Spleen (tissue), 11 donors: ENCODE data around the gene CSTPP1. TPM values are rescaled to one million over a fixed set of nuclear protein-coding genes. Genes with fewer than 3 reads are reported as not detected.

ENCODE experiments used
- DNase-seq: peaks from one replicate; pipeline ENCODE4 v3.0.0-alpha.2; 2020
- H3K27ac ChIP-seq, 8 donors: fragments of 200-600 bp; sonication (generic) in 7 of 8; 1 replicate in 4 of 8; 2 replicates in 4 of 8; pipeline versions ENCODE4 v1.5.0 to v1.8.0; 2016 to 2021; ENCODE audit warnings: inconsistent platforms in 4 of 8, mild to moderate bottlenecking in 4 of 8, moderate library complexity in 1 of 8
- H3K27me3 ChIP-seq, 7 donors: fragments of 200-600 bp; sonication (generic) in 6 of 7; replicated peaks in 1 of 7; 1 replicate in 4 of 7; 2 replicates in 3 of 7; pipeline versions ENCODE4 v1.5.0 to v1.8.0; 2016 to 2021; ENCODE audit warnings: inconsistent platforms in 3 of 7, mild to moderate bottlenecking in 1 of 7
- H3K36me3 ChIP-seq, 6 donors: fragments of 200-600 bp; sonication (generic) in 5 of 6; 1 replicate in 4 of 6; 2 replicates in 2 of 6; pipeline versions ENCODE4 v1.5.0 to v1.8.0; 2016 to 2021; ENCODE audit warnings: inconsistent platforms in 2 of 6
- H3K4me1 ChIP-seq, 6 donors: fragments of 200-600 bp; sonication (generic) in 5 of 6; 1 replicate in 3 of 6; 2 replicates in 3 of 6; pipeline versions ENCODE4 v1.5.0 to v1.8.0; 2016 to 2021; ENCODE audit warnings: inconsistent platforms in 3 of 6
- H3K4me3 ChIP-seq, 8 donors: fragments of 200-600 bp; sonication (generic) in 7 of 8; 1 replicate in 4 of 8; 2 replicates in 4 of 8; pipeline versions ENCODE4 v1.5.0 to v1.8.0; 2016 to 2021; ENCODE audit warnings: inconsistent platforms in 4 of 8, mild to moderate bottlenecking in 4 of 8, moderate library complexity in 2 of 8
- H3K9me3 ChIP-seq, 8 donors: fragments of 200-600 bp; sonication (generic) in 7 of 8; 1 replicate in 4 of 8; 2 replicates in 4 of 8; pipeline versions ENCODE4 v1.5.0 to v1.8.0; 2016 to 2021; ENCODE audit warnings: inconsistent platforms in 4 of 8
- POLR2A ChIP-seq, 3 donors: fragments of 450-650 bp; IDR thresholded peaks; one replicate each; pipeline ENCODE4 v1.5.1; 2017; ENCODE audit warnings: antibody characterized with exemption in 3 of 3, mild to moderate bottlenecking in 1 of 3
- POLR2AphosphoS5 ChIP-seq, 3 donors: sonication (generic); formaldehyde crosslinking; IDR thresholded peaks; one replicate each; pipeline ENCODE4 v1.5.1; 2017; ENCODE audit warnings: antibody characterized with exemption in 3 of 3
- WGBS, 5 donors: extraction: QIAGEN DNeasy Blood & Tissue Kit in 3 of 5; methylation state at CpG; one replicate each; pipeline versions ENCODE4 v1.1.5 to v1.1.7; 2013 to 2018; 5-methylcytosine and 5-hydroxymethylcytosine counted together
- intact Hi-C: fragments of 100-400 bp; cut with DNase I; formaldehyde crosslinking; loops from one replicate; pipeline ENCODE4 v1.15.0; 2023; ENCODE audit warnings: low total_unique reads
- polyA plus RNA-seq, 3 donors: library from polyadenylated mRNA; stranded (reverse); fragments of 200-250 nt; gene quantifications; one replicate each; pipeline ENCODE4 v1.2.1, GENCODE V29; 2013
- total RNA-seq, 7 donors: library from RNA; depleted of rRNA in 3 of 7; stranded (reverse); fragments of >200 nt in 3 of 7; fragmentation: NEBNext Ultra II Directional in 4 of 7; extraction: Animal tissue kit (Norgen Biotek cat#: 25700) in 4 of 7; gene quantifications; one replicate each; pipeline versions ENCODE4 v1.1.0 to v1.2.1, GENCODE V29; 2016 to 2021
- TF ChIP-seq, protein P1 (sequence below), 11 experiments: fragments of 200-600 bp in 7 of 11; fragments of 450-650 bp in 4 of 11; sonication (generic) in 4 of 11; IDR thresholded peaks in 8 of 11; conservative IDR thresholded peaks in 3 of 11; 1 replicate in 7 of 11; 2 replicates in 4 of 11; pipeline versions ENCODE4 v1.4.0 to v1.8.0; 2016 to 2021; ENCODE audit warnings: antibody characterized with exemption in 11 of 11, inconsistent platforms in 4 of 11, mild to moderate bottlenecking in 1 of 11
- donor health status: healthy with polysubstance abuse.
- donor health status: DM: no; HTN: no; CAD: no; lungs with moderate emphysema.
- donor health status: DM: no; HTN: no; CAD: no.
- donor health status: Bipolar disorder and iron deficiency.
- donor health status: healthy.
- donor health status: DM: no; HTN: no; CAD: no.
- donor health status: DM: yes; HTN: yes; CAD: no.

The CSTPP1 gene
- total and polyA plus RNA-seq, 10 donors = 8.6 to 23.0 (median 14.4) TPM

DNA sequence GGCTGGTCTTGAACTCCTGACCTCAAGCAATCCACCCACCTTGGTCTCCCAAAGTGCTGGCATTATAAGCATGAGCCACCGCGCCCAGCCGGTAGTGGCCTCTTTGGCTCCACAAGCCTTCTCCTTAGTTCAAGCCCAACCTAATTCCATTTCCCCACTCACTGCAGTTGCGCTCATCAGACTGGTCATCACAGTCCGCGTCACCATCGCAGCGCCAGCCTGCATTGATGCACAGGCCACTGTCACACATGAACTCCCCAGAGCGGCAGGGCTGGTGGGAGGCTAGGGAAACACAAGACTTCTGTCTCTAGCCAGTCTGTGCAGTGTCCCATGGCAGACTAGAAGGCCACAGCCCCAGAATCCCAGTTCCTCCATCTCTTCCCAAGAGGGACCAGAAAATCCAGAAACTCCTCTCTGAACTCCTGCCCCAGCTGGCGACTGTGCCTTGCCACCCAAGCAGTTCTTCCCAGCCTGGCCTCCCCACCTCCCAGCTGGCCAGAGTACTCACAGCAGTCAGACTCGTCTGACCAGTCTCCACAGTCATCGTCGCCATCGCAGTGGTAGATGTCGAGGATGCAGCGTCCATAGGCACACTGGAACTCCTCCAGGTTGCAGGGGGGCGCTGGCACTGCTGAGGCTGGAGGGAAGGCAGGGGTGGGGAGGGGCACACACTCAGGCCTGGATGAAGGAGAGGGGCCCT lies 38.0 kb upstream of the CSTPP1 start:
- TF ChIP-seq, protein P1, sequence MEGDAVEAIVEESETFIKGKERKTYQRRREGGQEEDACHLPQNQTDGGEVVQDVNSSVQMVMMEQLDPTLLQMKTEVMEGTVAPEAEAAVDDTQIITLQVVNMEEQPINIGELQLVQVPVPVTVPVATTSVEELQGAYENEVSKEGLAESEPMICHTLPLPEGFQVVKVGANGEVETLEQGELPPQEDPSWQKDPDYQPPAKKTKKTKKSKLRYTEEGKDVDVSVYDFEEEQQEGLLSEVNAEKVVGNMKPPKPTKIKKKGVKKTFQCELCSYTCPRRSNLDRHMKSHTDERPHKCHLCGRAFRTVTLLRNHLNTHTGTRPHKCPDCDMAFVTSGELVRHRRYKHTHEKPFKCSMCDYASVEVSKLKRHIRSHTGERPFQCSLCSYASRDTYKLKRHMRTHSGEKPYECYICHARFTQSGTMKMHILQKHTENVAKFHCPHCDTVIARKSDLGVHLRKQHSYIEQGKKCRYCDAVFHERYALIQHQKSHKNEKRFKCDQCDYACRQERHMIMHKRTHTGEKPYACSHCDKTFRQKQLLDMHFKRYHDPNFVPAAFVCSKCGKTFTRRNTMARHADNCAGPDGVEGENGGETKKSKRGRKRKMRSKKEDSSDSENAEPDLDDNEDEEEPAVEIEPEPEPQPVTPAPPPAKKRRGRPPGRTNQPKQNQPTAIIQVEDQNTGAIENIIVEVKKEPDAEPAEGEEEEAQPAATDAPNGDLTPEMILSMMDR (IDR thresholded peaks at IDR 0.05 in 8 of 11, conservative IDR thresholded peaks at IDR 0.05 in 3 of 11) = no peak
- Histone ChIP-seq H3K9me3 (no peaks in the 10 kb centered on the region), H3K27me3 (no peaks in the 10 kb centered on the region), H3K4me3 (no peak overlapping the region), H3K27ac (peak overlapping the region in 1 of 8 donors; percentile 25), H3K4me1 (peaks cover 0 to 11% (median 2%) of the 10 kb centered on the region in 6 donors), H3K36me3 (no peaks in the 10 kb centered on the region)
- DNase-seq = no peak
- intact Hi-C loops = no loop called here
- WGBS, 5 donors = 94 to 97% (median 95%) methylated on average over 17 of the region's 17 CpGs

GRCh38 chr11:46899501-46900025 lies 37.0 kb upstream of the CSTPP1 start:
- 93 to 94% (median 94%) methylated on average over 12 to 13 of the region's 13 CpGs for WGBS, 5 donors

DNA sequence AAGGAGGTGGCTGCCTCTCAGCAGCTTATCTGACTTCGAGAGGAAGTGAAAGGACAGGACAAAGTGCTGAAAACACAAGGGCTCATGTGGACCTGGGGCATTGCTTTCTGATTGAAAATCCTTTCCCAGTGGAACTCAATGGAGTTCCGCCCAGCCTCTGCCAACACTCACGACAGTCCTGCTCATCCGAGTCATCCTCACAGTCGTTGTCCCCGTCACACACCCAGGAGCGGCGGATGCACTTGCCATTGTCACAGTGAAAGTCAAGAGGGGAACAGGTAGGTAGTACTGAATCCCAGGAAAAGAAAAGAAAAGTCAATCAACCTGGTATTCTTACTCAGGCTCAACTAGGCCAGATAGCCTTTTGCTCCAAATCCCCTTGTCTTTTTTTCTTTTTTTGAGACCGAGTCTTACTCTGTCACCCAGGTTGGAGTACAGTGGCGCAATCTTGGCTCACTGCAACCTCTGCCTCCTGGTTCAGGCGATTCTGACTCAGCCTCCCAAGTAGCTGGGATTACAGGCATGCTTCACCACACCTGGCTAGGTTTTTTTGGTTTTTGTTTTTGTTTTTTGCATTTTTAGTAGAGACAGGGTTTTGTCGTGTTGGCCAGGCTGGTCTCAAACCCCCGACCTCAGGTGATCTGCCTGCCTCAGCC lies 36.3 kb upstream of the CSTPP1 start:
- no peak overlapping the region for H3K27ac ChIP-seq
- H3K36me3 ChIP-seq = no peaks in the 10 kb centered on the region
- H3K27me3 ChIP-seq = no peaks in the 10 kb centered on the region
- no peak for DNase-seq
- no peak overlapping the region for H3K4me3 ChIP-seq
- TF ChIP-seq, protein P1 (IDR thresholded peaks at IDR 0.05 in 8 of 11, conservative IDR thresholded peaks at IDR 0.05 in 3 of 11) = no peak
- no peaks in the 10 kb centered on the region for H3K9me3 ChIP-seq
- intact Hi-C loops = no loop called here
- peaks cover 0 to 22% (median 8%) of the 10 kb centered on the region in 6 donors for H3K4me1 ChIP-seq
- WGBS, 5 donors = 83 to 94% (median 87%) methylated on average over 13 of the region's 13 CpGs

More at GRCh38 chr11:46899501-46900025, 37.0 kb upstream of the CSTPP1 start:
- TF ChIP-seq POLR2A (IDR thresholded peaks at IDR 0.05) (no peak), POLR2AphosphoS5 (IDR thresholded peaks at IDR 0.05) (no peak)
- TF ChIP-seq, protein P1 (IDR thresholded peaks at IDR 0.05 in 8 of 11, conservative IDR thresholded peaks at IDR 0.05 in 3 of 11) = no peak
- no peaks in the 10 kb centered on the region for H3K27me3 ChIP-seq
- H3K4me3 ChIP-seq = no peak overlapping the region
- no peaks in the 10 kb centered on the region for H3K9me3 ChIP-seq
- H3K36me3 ChIP-seq = no peaks in the 10 kb centered on the region
- intact Hi-C loops = no loop called here
- H3K27ac ChIP-seq = no peak overlapping the region
- peaks cover 0 to 18% (median 8%) of the 10 kb centered on the region in 6 donors for H3K4me1 ChIP-seq
- DNase-seq = no peak

DNA sequence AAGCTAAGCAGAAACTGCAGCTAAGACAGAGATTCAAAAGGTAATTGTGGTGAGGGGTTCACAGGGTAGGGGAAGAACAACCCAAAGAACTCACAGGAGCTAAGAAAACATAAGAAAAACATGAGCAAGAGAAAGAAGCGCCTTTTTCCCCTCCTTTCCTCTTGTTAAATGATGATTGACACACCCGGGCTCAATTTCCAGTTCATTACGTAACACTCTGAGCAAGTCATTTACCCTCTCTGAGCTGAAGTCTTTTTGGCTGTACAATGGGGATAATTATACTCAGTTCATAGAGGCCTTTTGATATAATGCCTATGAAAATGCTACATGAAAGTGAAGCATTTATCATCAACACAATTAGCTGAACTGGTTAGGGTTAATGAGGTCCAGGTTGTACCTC lies 35.4 kb upstream of the CSTPP1 start:
- H3K27ac ChIP-seq = no peak overlapping the region
- peaks cover 0 to 31% (median 11%) of the 10 kb centered on the region in 6 donors for H3K4me1 ChIP-seq
- no peak overlapping the region for H3K4me3 ChIP-seq
- TF ChIP-seq, protein P1 (IDR thresholded peaks at IDR 0.05 in 8 of 11, conservative IDR thresholded peaks at IDR 0.05 in 3 of 11) = no peak
- TF ChIP-seq POLR2AphosphoS5 (IDR thresholded peaks at IDR 0.05) (no peak), POLR2A (IDR thresholded peaks at IDR 0.05) (no peak)
- intact Hi-C loops = no loop called here
- no peaks in the 10 kb centered on the region for H3K36me3 ChIP-seq
- 71 to 90% (median 75%) methylated on average over 3 of the region's 3 CpGs for WGBS, 5 donors
- H3K9me3 ChIP-seq = no peaks in the 10 kb centered on the region
- H3K27me3 ChIP-seq = no peaks in the 10 kb centered on the region
- no peak for DNase-seq
